Measurements from ENCODE around the gene BTBD16. TPM values are rescaled to one million over a fixed set of nuclear protein-coding genes. Genes with fewer than 3 reads are reported as not detected.
A peak's percentile ranks its signal among the peaks of the same experiment; 100 is the strongest.

Gene BTBD16
- total and polyA plus RNA-seq, 2 of the 13 experiments (the other 11 are each of a cell fraction or from before 2014, with no cell fraction given): 5.0 to 11.9 TPM

DNA sequence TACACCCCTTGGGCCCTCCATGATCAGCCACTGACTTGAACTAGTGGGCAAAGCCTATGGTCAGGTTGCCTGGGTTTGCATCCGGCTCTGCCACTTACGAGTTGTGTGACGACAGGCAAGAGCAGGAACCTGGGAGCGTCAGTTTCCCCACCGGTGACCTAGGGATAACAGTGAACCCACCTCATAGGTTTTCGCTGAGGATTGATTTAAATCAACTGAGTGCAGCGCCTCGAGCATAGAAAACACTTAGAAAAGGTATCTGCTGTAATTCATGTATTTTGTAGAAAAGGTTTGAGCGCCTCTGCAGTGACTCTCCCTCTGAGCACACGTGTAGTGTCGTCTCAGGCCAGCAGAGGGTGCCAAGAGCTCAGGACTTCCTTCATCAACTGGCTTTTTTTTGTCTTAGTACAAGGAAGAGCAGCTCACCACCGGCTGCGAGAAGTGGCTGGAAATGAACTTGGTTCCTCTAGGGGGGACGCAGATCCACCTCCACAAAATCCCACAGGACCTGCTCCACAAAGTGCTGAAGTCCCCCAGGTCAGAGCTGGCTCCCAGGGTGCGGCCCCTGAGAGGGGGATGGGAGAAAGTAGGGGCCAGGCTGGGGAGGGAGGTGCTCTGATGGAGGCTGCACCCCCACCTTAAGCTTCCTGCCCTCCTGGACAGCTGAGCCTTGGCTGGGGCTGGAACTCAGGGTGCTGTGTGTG is 27.7 kb downstream of the BTBD16 start (continued):
- TF ChIP-seq, protein P1, sequence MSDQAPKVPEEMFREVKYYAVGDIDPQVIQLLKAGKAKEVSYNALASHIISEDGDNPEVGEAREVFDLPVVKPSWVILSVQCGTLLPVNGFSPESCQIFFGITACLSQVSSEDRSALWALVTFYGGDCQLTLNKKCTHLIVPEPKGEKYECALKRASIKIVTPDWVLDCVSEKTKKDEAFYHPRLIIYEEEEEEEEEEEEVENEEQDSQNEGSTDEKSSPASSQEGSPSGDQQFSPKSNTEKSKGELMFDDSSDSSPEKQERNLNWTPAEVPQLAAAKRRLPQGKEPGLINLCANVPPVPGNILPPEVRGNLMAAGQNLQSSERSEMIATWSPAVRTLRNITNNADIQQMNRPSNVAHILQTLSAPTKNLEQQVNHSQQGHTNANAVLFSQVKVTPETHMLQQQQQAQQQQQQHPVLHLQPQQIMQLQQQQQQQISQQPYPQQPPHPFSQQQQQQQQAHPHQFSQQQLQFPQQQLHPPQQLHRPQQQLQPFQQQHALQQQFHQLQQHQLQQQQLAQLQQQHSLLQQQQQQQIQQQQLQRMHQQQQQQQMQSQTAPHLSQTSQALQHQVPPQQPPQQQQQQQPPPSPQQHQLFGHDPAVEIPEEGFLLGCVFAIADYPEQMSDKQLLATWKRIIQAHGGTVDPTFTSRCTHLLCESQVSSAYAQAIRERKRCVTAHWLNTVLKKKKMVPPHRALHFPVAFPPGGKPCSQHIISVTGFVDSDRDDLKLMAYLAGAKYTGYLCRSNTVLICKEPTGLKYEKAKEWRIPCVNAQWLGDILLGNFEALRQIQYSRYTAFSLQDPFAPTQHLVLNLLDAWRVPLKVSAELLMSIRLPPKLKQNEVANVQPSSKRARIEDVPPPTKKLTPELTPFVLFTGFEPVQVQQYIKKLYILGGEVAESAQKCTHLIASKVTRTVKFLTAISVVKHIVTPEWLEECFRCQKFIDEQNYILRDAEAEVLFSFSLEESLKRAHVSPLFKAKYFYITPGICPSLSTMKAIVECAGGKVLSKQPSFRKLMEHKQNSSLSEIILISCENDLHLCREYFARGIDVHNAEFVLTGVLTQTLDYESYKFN (CRISPR knock-in tag; conservative IDR thresholded peaks at IDR 0.05): 0 out of 2 replicates have a peak, but pooled peaks have one; percentile 36
- TF ChIP-seq MED8 (CRISPR knock-in tag; IDR thresholded peaks at IDR 0.05; ENCODE audit: insufficient replicate concordance): no peak
- TF ChIP-seq SYNCRIP (IDR thresholded peaks at IDR 0.05; ENCODE audit: insufficient read depth, low read depth, low read length): no peak
- 0 out of 2 replicates have a peak, but pooled peaks have one; percentile 47 for TF ChIP-seq ZNF256 (CRISPR knock-in tag; conservative IDR thresholded peaks at IDR 0.05)
- TF ChIP-seq, protein P2, sequence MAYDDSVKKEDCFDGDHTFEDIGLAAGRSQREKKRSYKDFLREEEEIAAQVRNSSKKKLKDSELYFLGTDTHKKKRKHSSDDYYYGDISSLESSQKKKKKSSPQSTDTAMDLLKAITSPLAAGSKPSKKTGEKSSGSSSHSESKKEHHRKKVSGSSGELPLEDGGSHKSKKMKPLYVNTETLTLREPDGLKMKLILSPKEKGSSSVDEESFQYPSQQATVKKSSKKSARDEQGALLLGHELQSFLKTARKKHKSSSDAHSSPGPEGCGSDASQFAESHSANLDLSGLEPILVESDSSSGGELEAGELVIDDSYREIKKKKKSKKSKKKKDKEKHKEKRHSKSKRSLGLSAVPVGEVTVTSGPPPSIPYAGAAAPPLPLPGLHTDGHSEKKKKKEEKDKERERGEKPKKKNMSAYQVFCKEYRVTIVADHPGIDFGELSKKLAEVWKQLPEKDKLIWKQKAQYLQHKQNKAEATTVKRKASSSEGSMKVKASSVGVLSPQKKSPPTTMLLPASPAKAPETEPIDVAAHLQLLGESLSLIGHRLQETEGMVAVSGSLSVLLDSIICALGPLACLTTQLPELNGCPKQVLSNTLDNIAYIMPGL (CRISPR knock-in tag; IDR thresholded peaks at IDR 0.05; ENCODE audit: borderline replicate concordance in 1 of 2, low read depth in 1 of 2): peak; percentile 81 to 91
- no peak for TF ChIP-seq TRIM24 (CRISPR knock-in tag; IDR thresholded peaks at IDR 0.05)
- no peak for TF ChIP-seq NR2F6 (IDR thresholded peaks at IDR 0.05)
- no peak for TF ChIP-seq NR2F6 (CRISPR knock-in tag; IDR thresholded peaks at IDR 0.05)
- no peak for TF ChIP-seq ZNF282 (IDR thresholded peaks at IDR 0.05; ENCODE audit: partially characterized antibody)
- 0 out of 2 replicates have a peak, but pooled peaks have one; percentile 9 for TF ChIP-seq RARA (CRISPR knock-in tag; IDR thresholded peaks at IDR 0.05)

Measured in HepG2 (cell line).